GM23338 (cell line): ENCODE results near the gene XXYLT1. TPM values are rescaled to one million over a fixed set of nuclear protein-coding genes. Genes with fewer than 3 reads are reported as not detected.

Experiments
- ATAC-seq: fragments of 200-7000 bp; cut with Tn5 transposase; 3 replicates; pipeline ENCODE4 v1.9.1; 2020
- DNase-seq: peaks from one replicate; pipeline ENCODE4 v3.0.0-alpha.2; 2015; ENCODE audit warnings: low spot score
- H2AFZ ChIP-seq: fragments of 200-600 bp; sonication (generic); 2 replicates; pipeline ENCODE4 v1.8.0; 2016; ENCODE audit warnings: antibody characterized with exemption, mild to moderate bottlenecking, moderate library complexity
- H3F3A ChIP-seq: fragments of 200-600 bp; sonication (generic); replicated peaks from 2 replicates; pipeline ENCODE4 v1.8.0; 2017; ENCODE audit warnings: antibody characterized with exemption, mixed run types, low read depth
- H3K27ac ChIP-seq: fragments of 200-600 bp; sonication (generic); 2 replicates; pipeline ENCODE4 v1.6.1; 2016; ENCODE audit warnings: low read depth
- H3K27me3 ChIP-seq: fragments of 200-600 bp; sonication (generic); 2 replicates; pipeline ENCODE4 v1.8.0; 2016; ENCODE audit warnings: mild to moderate bottlenecking, mixed run types, moderate library complexity; ENCODE audit not compliant: insufficient read depth
- H3K36me3 ChIP-seq: fragments of 200-600 bp; sonication (generic); 2 replicates; pipeline ENCODE4 v1.8.0; 2016; ENCODE audit warnings: mild to moderate bottlenecking; ENCODE audit not compliant: insufficient read depth
- H3K4me1 ChIP-seq: fragments of 200-600 bp; sonication (generic); 2 replicates; pipeline ENCODE4 v1.8.0; 2016; ENCODE audit warnings: mild to moderate bottlenecking, moderate library complexity; ENCODE audit not compliant: insufficient read depth
- H3K4me2 ChIP-seq: fragments of 200-600 bp; sonication (generic); 2 replicates; pipeline ENCODE4 v1.7.1; 2017; ENCODE audit warnings: mixed run types
- H3K4me3 ChIP-seq: fragments of 200-600 bp; sonication (generic); 2 replicates; pipeline ENCODE4 v1.6.1; 2016; ENCODE audit warnings: mixed run types
- H3K79me2 ChIP-seq: fragments of 200-600 bp; sonication (generic); replicated peaks from 2 replicates; pipeline ENCODE4 v1.8.0; 2017; ENCODE audit warnings: mild to moderate bottlenecking; ENCODE audit not compliant: insufficient read depth
- H3K9me2 ChIP-seq: fragments of 200-600 bp; sonication (generic); 2 replicates; pipeline ENCODE4 v1.8.0; 2017; ENCODE audit not compliant: insufficient read depth
- H4K20me1 ChIP-seq: fragments of 200-600 bp; sonication (generic); replicated peaks from 2 replicates; pipeline ENCODE4 v1.8.0; 2017; ENCODE audit warnings: mild to moderate bottlenecking; ENCODE audit not compliant: insufficient read depth
- H3K27ac Mint-ChIP-seq: 2 replicates; pipeline ENCODE4 v1.8.0; 2020; ENCODE audit warnings: inconsistent platforms, mild to moderate bottlenecking, moderate library complexity, mixed read lengths
- H3K27me3 Mint-ChIP-seq: 3 replicates; pipeline ENCODE4 v1.8.0; 2022; ENCODE audit warnings: low read depth, mild to moderate bottlenecking, moderate library complexity, mixed read lengths, inconsistent platforms; ENCODE audit not compliant: insufficient read depth, poor library complexity
- H3K36me3 Mint-ChIP-seq: 3 replicates; pipeline ENCODE4 v1.8.0; 2021; ENCODE audit warnings: low read depth, mild to moderate bottlenecking, inconsistent platforms, moderate library complexity, mixed read lengths
- H3K4me1 Mint-ChIP-seq: 3 replicates; pipeline ENCODE4 v1.8.0; 2020; ENCODE audit warnings: mild to moderate bottlenecking, inconsistent platforms, mixed read lengths
- H3K4me3 Mint-ChIP-seq: 3 replicates; pipeline ENCODE4 v1.8.0; 2021; ENCODE audit warnings: moderate library complexity, mild to moderate bottlenecking, inconsistent platforms, mixed read lengths
- H3K9me3 Mint-ChIP-seq: 3 replicates; pipeline ENCODE4 v1.8.0; 2020; ENCODE audit warnings: moderate library complexity, mild to moderate bottlenecking, inconsistent platforms, mixed read lengths
- CREB1 ChIP-seq: fragments of 250-450 bp; sonication (Bioruptor Pico); IDR thresholded peaks from 2 replicates; pipeline ENCODE4 v1.5.0; 2020; ENCODE audit warnings: low read depth, mild to moderate bottlenecking, moderate library complexity
- EZH2 ChIP-seq: fragments of 200-600 bp; sonication (generic); IDR thresholded peaks from one replicate; pipeline ENCODE4 v1.8.0; 2017; ENCODE audit warnings: antibody characterized with exemption, mild to moderate bottlenecking, low read depth; ENCODE audit not compliant: unreplicated experiment
- EZH2phosphoT487 ChIP-seq: fragments of 200-600 bp; sonication (generic); IDR thresholded peaks from one replicate; pipeline ENCODE4 v1.8.1; 2018; ENCODE audit warnings: antibody characterized with exemption; ENCODE audit not compliant: unreplicated experiment
- JUNB ChIP-seq: IDR thresholded peaks from one replicate; pipeline ENCODE4 v1.6.1; 2016; ENCODE audit warnings: antibody characterized with exemption; ENCODE audit not compliant: unreplicated experiment
- NANOG ChIP-seq: IDR thresholded peaks from 2 replicates; pipeline ENCODE4 v1.6.1; 2016; ENCODE audit warnings: antibody characterized with exemption, borderline replicate concordance
- POLR2AphosphoS5 ChIP-seq: IDR thresholded peaks from 2 replicates; pipeline ENCODE4 v1.6.1; 2016; ENCODE audit warnings: antibody characterized with exemption, low read depth
- STAT1 ChIP-seq: IDR thresholded peaks from one replicate; pipeline ENCODE4 v1.6.1; 2016; ENCODE audit warnings: antibody characterized with exemption; ENCODE audit not compliant: unreplicated experiment
- ZNF114 ChIP-seq: fragments of 250-450 bp; sonication (Bioruptor Pico); IDR thresholded peaks from 2 replicates; pipeline ENCODE4 v1.5.0; 2020; ENCODE audit warnings: mild to moderate bottlenecking, moderate library complexity
- ZNF331 ChIP-seq: fragments of 250-450 bp; sonication (Bioruptor Pico); IDR thresholded peaks from 2 replicates; pipeline ENCODE4 v1.5.0; 2020; ENCODE audit warnings: low read depth, mild to moderate bottlenecking, moderate library complexity
- polyA plus RNA-seq: library from polyadenylated mRNA; unstranded; fragments of >200 nt; fragmentation: Nextera tagmentation; extraction: Ambion mirVana; gene quantifications from 2 replicates; pipeline ENCODE4 v1.2.1, GENCODE V29; 2016
- total RNA-seq: library from RNA; depleted of rRNA; stranded (reverse); fragments of >200 nt; shearing (Covaris generic); gene quantifications from 2 replicates; pipeline ENCODE4 v1.2.3, GENCODE V29; 2014
- TF ChIP-seq, protein P1 (sequence below): IDR thresholded peaks from 2 replicates; pipeline ENCODE4 v1.6.1; 2016; ENCODE audit warnings: antibody characterized with exemption
- TF ChIP-seq, protein P2 (sequence below), 2 experiments: fragments of 200-600 bp in 1 of 2; sonication (generic) in 1 of 2; conservative IDR thresholded peaks; 2 replicates each; pipeline versions ENCODE4 v1.5.1 to v1.6.1; 2016 to 2017; ENCODE audit warnings: antibody characterized with exemption in 2 of 2, low read depth in 2 of 2, mild to moderate bottlenecking in 2 of 2, moderate library complexity in 1 of 2
- TF ChIP-seq, protein P3 (sequence below): IDR thresholded peaks from one replicate; pipeline ENCODE4 v1.6.1; 2018; ENCODE audit warnings: antibody characterized with exemption; ENCODE audit not compliant: unreplicated experiment
- TF ChIP-seq, protein P4 (sequence below): fragments of 250-450 bp; sonication (Bioruptor Pico); IDR thresholded peaks from 2 replicates; pipeline ENCODE4 v1.5.0; 2020; ENCODE audit warnings: mild to moderate bottlenecking, moderate library complexity

The XXYLT1 gene
- total and polyA plus RNA-seq, 2 experiments from 2014 or later, result 13.5 to 34.8 TPM

DNA sequence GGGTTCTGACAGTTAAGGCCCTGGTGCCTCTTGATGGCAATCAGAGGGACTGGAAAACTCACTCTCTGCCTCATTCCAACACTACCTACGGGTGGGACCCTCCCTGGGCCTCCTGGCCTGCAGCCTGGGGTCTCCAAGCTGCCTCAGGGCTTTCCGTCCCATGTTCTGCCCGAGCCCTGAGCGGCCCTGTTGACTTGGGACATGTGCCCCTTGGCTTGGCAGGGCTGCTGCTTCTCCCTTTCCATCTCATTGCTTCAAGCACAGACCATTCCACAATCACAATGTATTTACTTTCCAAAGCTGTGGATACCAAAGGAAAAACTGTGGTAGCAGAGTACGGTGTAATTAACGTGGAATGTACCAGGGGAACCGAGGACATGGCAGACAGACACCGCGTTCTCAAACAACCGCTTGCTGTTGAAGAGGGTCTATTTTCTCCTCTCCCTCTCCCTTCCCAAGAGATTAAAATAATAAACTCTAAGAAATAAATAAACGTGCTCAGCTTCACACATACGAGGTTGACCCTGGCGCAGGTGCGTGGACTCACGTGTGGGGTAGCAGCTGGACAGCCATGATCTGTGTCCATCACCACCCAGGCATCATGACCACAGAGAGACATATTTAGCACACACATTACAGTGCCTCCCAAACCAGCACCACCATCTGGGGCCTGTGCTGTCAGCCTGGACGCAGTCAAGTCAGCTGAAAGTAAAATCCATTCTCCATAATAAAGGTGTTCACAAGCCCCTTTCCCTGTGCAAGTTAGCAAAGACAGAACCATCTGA, 172.0 kb downstream of the XXYLT1 start:
- H3K4me3 ChIP-seq, result no peak overlapping the region
- H3K27me3 ChIP-seq, result no peaks in the 10 kb centered on the region
- ATAC-seq (no peak), DNase-seq (no peak)
- H3K9me2 ChIP-seq, result no peaks in the 10 kb centered on the region
- no peak overlapping the region for H3K27ac ChIP-seq
- H3K9me3 Mint-ChIP-seq, result peaks cover 1% of the 10 kb centered on the region; the same call in 2 of the 3 replicates
- H3K4me1 ChIP-seq, result peaks cover 6% of the 10 kb centered on the region; the same call in 1 of the 2 replicates
- no peak overlapping the region for H3K4me3 Mint-ChIP-seq
- H3K4me1 Mint-ChIP-seq, result peaks cover 16% of the 10 kb centered on the region
- peaks cover 4% of the 10 kb centered on the region; the same call in 1 of the 2 replicates for H3K79me2 ChIP-seq
- H4K20me1 ChIP-seq, result no peaks in the 10 kb centered on the region; the same call in none of the 2 replicates
- H3K36me3 ChIP-seq, result no peaks in the 10 kb centered on the region
- TF ChIP-seq ZNF331 (CRISPR knock-in tag) (no peak), NANOG (no peak), CREB1 (CRISPR knock-in tag) (no peak), EZH2 (no peak), JUNB (no peak), ZNF114 (CRISPR knock-in tag) (no peak), POLR2AphosphoS5 (no peak), STAT1 (no peak), EZH2phosphoT487 (no peak)
- TF ChIP-seq, protein P1, sequence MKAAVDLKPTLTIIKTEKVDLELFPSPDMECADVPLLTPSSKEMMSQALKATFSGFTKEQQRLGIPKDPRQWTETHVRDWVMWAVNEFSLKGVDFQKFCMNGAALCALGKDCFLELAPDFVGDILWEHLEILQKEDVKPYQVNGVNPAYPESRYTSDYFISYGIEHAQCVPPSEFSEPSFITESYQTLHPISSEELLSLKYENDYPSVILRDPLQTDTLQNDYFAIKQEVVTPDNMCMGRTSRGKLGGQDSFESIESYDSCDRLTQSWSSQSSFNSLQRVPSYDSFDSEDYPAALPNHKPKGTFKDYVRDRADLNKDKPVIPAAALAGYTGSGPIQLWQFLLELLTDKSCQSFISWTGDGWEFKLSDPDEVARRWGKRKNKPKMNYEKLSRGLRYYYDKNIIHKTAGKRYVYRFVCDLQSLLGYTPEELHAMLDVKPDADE, result no peak
- TF ChIP-seq, protein P2, sequence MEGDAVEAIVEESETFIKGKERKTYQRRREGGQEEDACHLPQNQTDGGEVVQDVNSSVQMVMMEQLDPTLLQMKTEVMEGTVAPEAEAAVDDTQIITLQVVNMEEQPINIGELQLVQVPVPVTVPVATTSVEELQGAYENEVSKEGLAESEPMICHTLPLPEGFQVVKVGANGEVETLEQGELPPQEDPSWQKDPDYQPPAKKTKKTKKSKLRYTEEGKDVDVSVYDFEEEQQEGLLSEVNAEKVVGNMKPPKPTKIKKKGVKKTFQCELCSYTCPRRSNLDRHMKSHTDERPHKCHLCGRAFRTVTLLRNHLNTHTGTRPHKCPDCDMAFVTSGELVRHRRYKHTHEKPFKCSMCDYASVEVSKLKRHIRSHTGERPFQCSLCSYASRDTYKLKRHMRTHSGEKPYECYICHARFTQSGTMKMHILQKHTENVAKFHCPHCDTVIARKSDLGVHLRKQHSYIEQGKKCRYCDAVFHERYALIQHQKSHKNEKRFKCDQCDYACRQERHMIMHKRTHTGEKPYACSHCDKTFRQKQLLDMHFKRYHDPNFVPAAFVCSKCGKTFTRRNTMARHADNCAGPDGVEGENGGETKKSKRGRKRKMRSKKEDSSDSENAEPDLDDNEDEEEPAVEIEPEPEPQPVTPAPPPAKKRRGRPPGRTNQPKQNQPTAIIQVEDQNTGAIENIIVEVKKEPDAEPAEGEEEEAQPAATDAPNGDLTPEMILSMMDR (conservative IDR thresholded peaks at IDR 0.05; ENCODE audit: low read depth in 2 of 2), result no peak
- TF ChIP-seq, protein P3, sequence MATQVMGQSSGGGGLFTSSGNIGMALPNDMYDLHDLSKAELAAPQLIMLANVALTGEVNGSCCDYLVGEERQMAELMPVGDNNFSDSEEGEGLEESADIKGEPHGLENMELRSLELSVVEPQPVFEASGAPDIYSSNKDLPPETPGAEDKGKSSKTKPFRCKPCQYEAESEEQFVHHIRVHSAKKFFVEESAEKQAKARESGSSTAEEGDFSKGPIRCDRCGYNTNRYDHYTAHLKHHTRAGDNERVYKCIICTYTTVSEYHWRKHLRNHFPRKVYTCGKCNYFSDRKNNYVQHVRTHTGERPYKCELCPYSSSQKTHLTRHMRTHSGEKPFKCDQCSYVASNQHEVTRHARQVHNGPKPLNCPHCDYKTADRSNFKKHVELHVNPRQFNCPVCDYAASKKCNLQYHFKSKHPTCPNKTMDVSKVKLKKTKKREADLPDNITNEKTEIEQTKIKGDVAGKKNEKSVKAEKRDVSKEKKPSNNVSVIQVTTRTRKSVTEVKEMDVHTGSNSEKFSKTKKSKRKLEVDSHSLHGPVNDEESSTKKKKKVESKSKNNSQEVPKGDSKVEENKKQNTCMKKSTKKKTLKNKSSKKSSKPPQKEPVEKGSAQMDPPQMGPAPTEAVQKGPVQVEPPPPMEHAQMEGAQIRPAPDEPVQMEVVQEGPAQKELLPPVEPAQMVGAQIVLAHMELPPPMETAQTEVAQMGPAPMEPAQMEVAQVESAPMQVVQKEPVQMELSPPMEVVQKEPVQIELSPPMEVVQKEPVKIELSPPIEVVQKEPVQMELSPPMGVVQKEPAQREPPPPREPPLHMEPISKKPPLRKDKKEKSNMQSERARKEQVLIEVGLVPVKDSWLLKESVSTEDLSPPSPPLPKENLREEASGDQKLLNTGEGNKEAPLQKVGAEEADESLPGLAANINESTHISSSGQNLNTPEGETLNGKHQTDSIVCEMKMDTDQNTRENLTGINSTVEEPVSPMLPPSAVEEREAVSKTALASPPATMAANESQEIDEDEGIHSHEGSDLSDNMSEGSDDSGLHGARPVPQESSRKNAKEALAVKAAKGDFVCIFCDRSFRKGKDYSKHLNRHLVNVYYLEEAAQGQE, result no peak
- TF ChIP-seq, protein P4, sequence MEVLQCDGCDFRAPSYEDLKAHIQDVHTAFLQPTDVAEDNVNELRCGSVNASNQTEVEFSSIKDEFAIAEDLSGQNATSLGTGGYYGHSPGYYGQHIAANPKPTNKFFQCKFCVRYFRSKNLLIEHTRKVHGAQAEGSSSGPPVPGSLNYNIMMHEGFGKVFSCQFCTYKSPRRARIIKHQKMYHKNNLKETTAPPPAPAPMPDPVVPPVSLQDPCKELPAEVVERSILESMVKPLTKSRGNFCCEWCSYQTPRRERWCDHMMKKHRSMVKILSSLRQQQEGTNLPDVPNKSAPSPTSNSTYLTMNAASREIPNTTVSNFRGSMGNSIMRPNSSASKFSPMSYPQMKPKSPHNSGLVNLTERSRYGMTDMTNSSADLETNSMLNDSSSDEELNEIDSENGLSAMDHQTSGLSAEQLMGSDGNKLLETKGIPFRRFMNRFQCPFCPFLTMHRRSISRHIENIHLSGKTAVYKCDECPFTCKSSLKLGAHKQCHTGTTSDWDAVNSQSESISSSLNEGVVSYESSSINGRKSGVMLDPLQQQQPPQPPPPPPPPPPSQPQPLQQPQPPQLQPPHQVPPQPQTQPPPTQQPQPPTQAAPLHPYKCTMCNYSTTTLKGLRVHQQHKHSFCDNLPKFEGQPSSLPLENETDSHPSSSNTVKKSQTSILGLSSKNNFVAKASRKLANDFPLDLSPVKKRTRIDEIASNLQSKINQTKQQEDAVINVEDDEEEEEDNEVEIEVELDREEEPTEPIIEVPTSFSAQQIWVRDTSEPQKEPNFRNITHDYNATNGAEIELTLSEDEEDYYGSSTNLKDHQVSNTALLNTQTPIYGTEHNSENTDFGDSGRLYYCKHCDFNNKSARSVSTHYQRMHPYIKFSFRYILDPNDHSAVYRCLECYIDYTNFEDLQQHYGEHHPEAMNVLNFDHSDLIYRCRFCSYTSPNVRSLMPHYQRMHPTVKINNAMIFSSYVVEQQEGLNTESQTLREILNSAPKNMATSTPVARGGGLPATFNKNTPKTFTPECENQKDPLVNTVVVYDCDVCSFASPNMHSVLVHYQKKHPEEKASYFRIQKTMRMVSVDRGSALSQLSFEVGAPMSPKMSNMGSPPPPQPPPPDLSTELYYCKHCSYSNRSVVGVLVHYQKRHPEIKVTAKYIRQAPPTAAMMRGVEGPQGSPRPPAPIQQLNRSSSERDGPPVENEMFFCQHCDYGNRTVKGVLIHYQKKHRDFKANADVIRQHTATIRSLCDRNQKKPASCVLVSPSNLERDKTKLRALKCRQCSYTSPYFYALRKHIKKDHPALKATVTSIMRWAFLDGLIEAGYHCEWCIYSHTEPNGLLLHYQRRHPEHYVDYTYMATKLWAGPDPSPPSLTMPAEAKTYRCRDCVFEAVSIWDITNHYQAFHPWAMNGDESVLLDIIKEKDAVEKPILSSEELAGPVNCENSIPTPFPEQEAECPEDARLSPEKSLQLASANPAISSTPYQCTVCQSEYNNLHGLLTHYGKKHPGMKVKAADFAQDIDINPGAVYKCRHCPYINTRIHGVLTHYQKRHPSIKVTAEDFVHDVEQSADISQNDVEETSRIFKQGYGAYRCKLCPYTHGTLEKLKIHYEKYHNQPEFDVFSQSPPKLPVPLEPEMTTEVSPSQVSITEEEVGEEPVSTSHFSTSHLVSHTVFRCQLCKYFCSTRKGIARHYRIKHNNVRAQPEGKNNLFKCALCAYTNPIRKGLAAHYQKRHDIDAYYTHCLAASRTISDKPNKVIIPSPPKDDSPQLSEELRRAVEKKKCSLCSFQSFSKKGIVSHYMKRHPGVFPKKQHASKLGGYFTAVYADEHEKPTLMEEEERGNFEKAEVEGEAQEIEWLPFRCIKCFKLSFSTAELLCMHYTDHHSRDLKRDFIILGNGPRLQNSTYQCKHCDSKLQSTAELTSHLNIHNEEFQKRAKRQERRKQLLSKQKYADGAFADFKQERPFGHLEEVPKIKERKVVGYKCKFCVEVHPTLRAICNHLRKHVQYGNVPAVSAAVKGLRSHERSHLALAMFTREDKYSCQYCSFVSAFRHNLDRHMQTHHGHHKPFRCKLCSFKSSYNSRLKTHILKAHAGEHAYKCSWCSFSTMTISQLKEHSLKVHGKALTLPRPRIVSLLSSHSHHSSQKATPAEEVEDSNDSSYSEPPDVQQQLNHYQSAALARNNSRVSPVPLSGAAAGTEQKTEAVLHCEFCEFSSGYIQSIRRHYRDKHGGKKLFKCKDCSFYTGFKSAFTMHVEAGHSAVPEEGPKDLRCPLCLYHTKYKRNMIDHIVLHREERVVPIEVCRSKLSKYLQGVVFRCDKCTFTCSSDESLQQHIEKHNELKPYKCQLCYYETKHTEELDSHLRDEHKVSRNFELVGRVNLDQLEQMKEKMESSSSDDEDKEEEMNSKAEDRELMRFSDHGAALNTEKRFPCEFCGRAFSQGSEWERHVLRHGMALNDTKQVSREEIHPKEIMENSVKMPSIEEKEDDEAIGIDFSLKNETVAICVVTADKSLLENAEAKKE, result no peak
- no peak overlapping the region for H3K4me2 ChIP-seq
- H3F3A ChIP-seq, result no peaks in the 10 kb centered on the region
- peaks cover 9% of the 10 kb centered on the region for H3K36me3 Mint-ChIP-seq
- H3K27ac Mint-ChIP-seq, result no peak overlapping the region
- H2AFZ ChIP-seq, result no peak overlapping the region
- peaks cover 4% of the 10 kb centered on the region for H3K27me3 Mint-ChIP-seq
